GM18909 (cell line): ENCODE measurements around the gene PEDS1.
"Not testable (repeated sequence)": the region's sequence is repeated elsewhere in the genome, so short reads cannot be mapped to it uniquely, and the experiment has no call there.

Source experiments
- ATAC-seq: cut with Tn5 transposase; IDR thresholded peaks from one replicate; pipeline ENCODE4 v1.9.1; 2021; ENCODE audit warnings: mild to moderate bottlenecking; ENCODE audit not compliant: unreplicated experiment, poor library complexity

Gene PEDS1

DNA sequence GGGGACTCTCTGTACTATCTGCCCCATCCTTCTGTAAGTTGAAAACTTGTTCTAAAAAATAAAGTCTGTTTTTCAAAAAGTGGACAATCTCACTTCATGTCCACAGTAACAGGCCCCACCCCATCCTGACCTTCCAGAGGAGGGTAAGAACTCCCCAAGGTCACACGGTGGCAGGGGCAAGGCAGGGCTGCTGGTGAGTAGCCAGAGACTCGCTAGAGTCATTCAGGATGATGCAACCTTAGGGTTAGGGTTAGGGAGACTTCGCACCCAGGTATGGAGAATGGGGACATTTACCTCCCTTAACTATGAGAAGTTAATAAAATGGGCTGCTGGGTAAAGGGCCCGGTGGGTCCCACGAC is 15.4 kb downstream of the PEDS1 start:
- no peak for ATAC-seq

- not testable (repeated sequence) for ATAC-seq
Observed at GRCh38 chr20:50137702-50138101, 15.8 kb downstream of the PEDS1 start.

DNA sequence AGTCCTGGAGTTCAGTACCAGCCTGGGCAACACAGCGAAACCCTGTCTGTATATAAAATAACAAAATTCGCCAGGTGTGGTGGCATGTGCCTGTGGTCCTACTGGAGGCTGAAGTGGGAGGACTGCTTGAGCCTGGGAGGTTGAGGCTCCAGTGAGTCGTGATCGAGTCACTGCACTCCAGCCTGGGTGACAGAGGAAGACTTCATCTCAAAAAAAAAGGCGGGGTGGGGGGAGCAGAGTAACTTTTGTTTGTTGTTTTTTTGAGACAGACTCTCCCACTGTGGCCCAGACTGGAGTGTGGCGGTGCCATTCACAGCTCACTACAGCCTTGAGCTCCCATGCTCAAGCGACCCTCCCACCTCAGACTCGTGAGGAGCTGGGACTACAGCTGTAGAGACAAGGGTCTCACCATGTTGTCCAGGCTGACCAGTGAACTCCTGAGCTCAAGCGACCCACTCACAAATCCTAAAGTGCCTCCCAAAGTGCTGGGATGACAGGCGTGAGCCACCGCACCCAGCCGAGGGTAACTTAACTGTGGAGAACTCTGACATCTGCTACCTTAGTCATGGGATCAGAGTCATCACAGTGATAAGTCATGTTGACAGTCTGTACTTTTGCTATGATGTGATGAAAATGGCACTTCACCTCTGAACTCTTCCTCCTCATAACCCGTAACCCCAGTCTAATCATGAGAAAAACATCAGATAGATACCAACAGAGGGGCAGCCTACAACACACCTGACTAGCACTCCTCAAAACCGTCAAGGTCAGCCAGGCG is 16.5 kb downstream of the PEDS1 start:
- no peak for ATAC-seq

- not testable (repeated sequence) for ATAC-seq
Observed at GRCh38 chr20:50135157-50135556, 18.4 kb downstream of the PEDS1 start.

GRCh38 chr20:50133474-50134217 is 19.9 kb downstream of the PEDS1 start:
- no peak for ATAC-seq

DNA sequence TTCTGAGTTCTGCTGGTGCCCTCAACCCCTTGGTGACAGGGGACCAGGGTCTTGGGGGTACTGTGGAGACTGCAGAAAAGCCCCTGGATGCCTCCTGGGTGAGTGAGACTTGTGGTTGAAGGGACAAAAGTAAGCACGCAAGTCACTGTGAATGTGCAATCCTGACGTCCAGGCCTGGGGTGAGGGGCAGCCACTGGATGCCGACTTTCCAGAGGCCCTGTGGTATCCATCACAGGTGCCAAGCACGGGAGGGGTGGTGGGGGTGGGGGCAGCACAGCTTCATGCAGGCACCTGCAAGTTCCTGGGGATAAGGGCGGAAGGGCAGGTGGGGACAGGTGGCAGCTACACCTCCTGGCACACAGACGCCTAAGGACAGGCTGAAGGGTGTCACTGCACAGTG is 20.5 kb downstream of the PEDS1 start:
- no peak for ATAC-seq

- ATAC-seq, result no peak
Observed at GRCh38 chr20:50130995-50131394, 22.5 kb downstream of the PEDS1 start.

DNA sequence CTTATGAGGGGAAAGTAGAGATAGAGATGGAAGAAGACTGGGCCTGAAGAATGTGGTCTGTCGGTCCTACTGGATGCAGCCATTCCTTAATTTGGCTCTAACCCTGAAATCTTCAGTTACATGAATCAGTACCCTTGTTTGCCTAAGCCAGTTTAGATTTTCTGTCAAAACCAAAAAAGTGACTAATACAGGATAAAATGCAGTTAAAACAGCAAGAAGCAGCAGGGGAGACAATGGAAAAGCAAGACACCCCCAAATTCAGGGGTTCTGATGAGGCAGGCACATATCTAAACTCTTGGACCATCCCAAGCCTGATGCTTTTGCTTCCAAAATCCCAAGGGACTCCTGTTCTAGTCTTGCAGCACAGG is 23.2 kb downstream of the PEDS1 start:
- ATAC-seq, result no peak

GRCh38 chr20:50129662-50130355 is 23.7 kb downstream of the PEDS1 start:
- ATAC-seq, result no peak

GRCh38 chr20:50128520-50128905 is 25.0 kb downstream of the PEDS1 start:
- ATAC-seq, result no peak

DNA sequence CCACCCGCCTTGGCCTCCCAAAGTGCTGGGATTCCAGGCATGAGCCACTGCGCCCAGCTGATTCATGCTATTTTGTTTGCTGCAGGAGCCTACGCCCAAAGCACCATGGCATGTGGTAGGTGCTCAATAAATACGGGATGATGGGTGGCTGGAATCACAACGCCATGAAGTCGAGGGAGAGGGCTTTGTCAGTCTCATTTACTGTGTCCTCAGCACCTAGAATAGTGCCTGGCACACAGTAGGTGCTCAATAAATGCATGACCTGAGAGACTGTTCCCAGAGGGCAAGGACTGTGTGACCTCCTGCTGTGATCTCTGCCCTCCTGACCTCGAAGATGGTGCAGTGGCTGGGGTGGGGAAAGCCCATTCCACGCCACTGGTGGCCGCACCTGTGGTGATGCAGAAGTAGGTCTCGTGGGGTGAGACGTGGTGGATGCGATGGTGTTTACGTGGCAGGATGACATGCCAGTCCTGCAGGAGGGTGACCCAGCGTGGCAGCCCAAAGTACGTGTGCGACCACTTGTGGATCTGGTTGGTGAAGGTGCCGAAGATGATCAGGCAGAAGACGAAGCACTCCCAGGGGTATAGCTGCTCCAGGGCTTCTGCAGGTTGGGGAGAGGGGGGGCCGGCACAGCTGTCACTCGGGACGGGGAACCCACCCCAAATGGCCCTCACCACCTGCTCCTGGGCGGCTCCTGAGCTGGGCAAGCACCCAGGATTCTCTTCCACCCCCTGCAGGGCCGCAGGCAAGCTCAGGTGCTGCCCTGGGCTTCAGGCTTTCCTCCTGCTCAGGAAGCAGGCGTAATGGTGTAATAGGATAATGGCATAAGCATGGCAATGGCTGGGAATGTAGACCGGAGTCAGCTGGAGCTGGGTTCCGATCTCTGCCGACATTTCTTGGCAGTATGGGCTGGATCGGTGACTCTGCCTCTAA is 25.7 kb downstream of the PEDS1 start:
- ATAC-seq, result no peak

DNA sequence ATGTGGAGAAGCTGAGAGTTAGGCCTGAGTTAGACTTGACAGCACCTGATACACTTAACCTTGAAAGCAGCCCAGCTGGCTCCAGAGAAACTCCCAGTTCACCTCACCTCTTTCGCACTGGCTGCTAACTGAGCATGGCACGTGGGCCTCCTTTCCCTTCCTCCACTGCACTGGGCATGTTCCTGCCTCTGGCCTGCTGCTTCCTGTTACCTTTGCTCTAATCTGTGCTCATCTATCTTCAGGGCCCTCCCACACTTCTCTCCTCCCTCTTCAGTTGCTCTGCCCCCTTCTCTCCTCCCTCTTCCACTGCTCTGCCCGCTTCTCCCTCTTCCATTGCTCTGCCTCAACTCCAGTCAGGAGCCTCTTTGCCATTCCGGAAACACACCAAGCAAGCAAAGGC is 26.9 kb downstream of the PEDS1 start:
- no peak for ATAC-seq

- ATAC-seq, result no peak
Observed at GRCh38 chr20:50125279-50125678, 28.2 kb downstream of the PEDS1 start.

GRCh38 chr20:50124496-50124895 is 29.0 kb downstream of the PEDS1 start:
- ATAC-seq, result no peak

DNA sequence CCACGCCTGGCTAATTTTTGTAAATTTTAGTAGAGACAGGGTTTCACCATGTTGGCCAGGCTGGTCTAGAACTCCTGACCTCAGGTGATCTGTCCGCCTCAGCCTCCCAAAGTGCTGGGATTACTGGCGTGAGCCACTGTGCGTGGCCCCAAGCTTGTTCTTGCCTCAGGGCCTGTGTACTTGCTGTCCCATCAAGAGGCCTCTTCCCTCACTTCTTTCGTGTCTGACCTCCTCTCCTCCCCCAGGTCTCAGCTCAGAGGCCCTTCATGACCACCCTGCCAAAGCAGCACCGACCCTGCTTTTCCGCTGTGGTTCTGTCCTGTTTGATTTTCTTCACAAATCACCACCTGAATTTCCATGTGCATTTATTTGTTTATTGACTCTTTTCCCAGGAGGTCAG is 30.1 kb downstream of the PEDS1 start:
- ATAC-seq, result no peak

DNA sequence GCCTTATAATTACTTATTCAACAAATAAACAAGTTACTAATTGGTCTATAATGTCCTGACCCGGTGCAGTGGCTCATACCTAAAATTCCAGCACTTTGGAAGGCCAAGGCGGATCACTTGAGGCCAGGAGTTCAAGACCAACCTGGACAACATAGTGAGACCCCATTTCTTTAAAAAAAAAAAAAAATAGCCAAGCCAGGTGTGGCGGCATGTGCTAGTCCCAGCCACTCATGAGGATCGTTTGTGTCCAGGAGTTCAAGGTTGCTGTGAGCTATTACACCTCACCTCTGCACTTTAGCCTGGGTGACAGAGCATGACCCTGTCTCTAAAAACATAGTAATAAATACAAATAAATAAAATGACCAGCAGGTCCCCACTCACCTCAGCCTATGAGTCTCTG is 30.8 kb downstream of the PEDS1 start:
- no peak for ATAC-seq

- ATAC-seq, result no peak
Observed at GRCh38 chr20:50121858-50122271, 31.7 kb downstream of the PEDS1 start.

DNA sequence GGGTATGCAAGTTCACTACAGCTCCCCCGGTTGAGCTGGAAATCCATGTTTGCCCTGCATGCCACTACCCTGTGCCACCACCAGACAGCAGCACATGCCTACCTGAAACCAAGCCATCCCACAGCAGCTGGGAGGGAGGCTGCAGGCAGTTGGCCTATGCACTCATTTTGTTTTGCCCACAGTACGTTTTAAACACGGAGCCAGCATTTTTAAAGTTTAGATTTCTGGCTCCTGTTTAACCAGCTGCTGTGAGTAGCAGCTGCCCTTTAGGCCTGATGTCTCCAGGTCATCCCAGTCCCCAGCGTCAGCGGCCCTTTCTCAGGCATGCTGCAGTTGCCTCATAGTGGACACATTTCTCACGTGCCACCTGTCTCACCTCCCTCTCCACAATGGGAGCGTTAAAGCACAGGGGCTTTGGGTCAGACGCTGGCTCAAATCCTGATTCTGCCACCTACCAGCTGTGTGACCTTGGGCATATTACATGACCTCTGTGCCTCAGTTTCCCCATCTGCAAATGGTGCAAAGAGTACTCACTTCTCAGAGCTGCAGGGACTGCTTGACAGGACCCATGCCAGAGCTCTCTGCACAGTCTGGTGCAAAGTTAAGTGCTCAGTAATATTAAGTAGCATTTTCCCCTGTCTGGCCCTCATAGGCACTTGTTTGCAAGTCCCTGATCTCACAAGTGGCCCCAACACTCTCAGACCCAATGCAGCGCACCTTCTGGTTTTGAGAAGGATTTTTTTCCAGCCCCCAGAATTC is 32.4 kb downstream of the PEDS1 start:
- ATAC-seq, result no peak

DNA sequence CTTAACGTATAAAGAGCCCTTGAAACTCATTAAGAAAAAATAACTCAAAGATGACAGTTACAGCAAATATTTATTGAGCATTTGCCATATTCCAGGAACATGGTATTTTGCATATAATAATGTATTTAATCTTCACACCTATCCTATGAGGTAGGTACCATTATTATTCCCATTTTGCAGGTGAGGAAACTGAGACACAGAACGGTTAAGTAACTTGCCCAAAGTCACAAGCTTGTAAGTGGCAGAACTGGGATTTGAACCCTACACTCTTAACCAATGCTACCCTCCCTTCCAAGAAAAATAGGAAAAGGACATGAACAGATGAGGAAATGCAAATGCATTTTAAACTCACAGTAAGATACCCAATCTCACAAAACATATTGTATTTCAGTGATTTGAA is 35.3 kb downstream of the PEDS1 start:
- ATAC-seq, result no peak
